ENCODE data around the gene TPST1. TPM values are rescaled to one million over a fixed set of nuclear protein-coding genes. Genes with fewer than 3 reads are reported as not detected.
"Not testable (repeated sequence)": the region's sequence is repeated elsewhere in the genome, so short reads cannot be mapped to it uniquely, and the experiment has no call there.

Gene TPST1
- total RNA-seq, 1 experiment from 2014 or later, result 20.4 TPM

DNA sequence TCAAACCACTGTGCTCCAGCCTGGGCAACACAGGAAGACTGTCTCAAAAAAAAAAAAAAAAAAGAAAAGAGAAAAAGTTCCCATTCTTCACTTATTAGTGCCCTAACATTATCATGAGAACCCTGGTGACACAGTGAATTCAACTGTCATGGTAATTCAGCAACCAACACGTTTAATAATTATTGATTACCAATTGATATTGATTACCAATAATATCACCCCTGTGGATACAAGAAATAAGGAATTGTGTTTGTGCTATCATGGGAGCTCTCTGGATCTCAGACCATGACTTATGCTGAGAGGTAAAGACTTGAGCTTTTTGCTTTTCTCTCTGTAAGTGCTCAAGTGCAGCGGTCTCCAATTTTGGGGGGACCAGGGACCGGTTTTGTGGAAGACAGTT lies 195.3 kb downstream of the TPST1 start:
- H3K36me3 ChIP-seq (replicated peaks; ENCODE audit: control insufficient read depth, insufficient read depth, low read length), result no peaks in the 10 kb centered on the region
- no peak for DNase-seq
- no peak overlapping the region for H3K4me3 ChIP-seq (ENCODE audit: insufficient read depth, low read depth, low read length)
- H3K27me3 ChIP-seq (ENCODE audit: control insufficient read depth, insufficient read depth, low read length), result no peaks in the 10 kb centered on the region

DNA sequence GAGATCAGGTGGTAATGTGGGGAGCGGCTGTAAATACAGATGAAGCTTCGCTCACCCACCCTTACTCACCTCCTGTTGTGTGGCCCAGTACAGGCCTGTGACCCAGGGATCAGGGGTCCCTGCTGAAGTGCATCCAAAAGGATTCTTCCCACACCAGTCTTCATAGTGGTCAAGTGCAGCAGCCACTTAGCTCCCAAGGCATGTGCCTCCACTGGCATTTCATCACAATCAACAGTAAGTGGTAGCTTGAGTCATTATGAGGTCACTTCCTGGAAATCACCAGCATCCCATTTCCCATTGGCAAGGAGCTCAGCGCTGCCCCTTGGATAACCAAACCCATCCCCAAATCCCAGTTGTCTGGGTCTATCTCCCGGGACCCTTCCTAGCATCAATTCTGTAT lies 196.0 kb downstream of the TPST1 start:
- not testable (repeated sequence) for H3K36me3 ChIP-seq (replicated peaks; ENCODE audit: control insufficient read depth, insufficient read depth, low read length); H3K27me3 ChIP-seq (ENCODE audit: control insufficient read depth, insufficient read depth, low read length); DNase-seq; H3K4me3 ChIP-seq (ENCODE audit: insufficient read depth, low read depth, low read length)

DNA sequence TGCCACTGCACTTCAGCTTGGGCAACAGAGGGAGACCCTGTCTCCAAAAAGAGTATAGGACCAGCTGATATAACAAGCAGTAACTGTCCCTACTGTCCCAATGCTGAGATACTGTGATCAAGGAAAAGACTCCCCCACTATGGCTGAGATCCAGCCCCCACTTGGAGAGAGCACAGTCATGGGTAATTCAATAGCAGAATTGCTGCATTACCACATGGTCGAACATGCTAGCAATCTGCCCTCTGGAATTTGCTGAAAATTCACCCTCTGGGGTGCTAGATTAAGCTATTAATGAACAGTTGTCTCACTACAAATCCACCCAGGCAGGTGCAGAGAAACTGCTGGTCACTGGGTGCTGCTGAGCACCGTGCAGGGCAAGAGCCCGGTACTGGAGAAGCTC lies 196.8 kb downstream of the TPST1 start:
- not testable (repeated sequence) for H3K27me3 ChIP-seq (ENCODE audit: control insufficient read depth, insufficient read depth, low read length); H3K36me3 ChIP-seq (replicated peaks; ENCODE audit: control insufficient read depth, insufficient read depth, low read length); H3K4me3 ChIP-seq (ENCODE audit: insufficient read depth, low read depth, low read length); DNase-seq

DNA sequence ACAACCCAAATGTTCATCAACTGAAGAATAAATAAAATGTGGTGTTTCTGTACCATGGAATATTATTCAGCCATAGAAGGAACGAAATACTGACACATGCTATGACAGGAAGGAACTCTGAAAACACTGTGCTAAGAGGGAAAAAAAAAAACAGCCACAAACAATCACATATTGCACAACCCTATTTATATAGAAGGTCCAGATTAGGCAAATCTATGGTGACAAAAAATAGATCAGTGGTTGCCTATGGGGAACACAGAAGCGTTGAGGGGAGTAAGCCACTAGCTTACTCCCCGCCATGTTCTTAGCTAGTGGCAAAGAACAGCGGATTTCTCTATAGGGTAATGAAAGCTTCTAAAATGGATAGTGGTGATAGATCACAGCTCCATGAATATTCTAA lies 198.4 kb downstream of the TPST1 start:
- no peaks in the 10 kb centered on the region for H3K27me3 ChIP-seq (ENCODE audit: control insufficient read depth, insufficient read depth, low read length)
- no peak for DNase-seq
- no peaks in the 10 kb centered on the region for H3K36me3 ChIP-seq (replicated peaks; ENCODE audit: control insufficient read depth, insufficient read depth, low read length)
- no peak overlapping the region for H3K4me3 ChIP-seq (ENCODE audit: insufficient read depth, low read depth, low read length)

DNA sequence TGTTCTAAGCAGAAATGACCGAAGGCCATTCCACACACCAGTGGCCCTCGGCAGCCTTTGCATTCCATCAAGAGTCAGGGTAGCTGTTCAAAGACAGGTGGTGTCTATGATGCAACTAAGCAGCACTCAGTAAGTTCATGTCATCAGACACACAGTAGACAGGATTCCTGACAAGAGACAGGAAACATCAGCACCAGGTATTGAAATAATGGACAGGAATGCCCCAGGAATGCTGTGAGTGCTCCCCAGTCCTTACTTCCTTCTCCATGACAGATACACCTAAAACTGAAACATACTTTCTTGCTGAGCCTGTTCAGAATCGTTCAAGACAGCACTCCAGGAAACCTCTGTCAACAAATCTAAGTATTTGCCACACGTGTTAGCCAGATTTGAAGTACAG lies 204.4 kb downstream of the TPST1 start:
- Histone ChIP-seq H3K4me3 (ENCODE audit: insufficient read depth, low read depth, low read length) (no peak overlapping the region), H3K27me3 (ENCODE audit: control insufficient read depth, insufficient read depth, low read length) (peaks cover 5% of the 10 kb centered on the region), H3K36me3 (replicated peaks; ENCODE audit: control insufficient read depth, insufficient read depth, low read length) (no peaks in the 10 kb centered on the region)
- DNase-seq, result no peak

Other genes starting within 250 kb of the TPST1 start
- gene GUSB, start 223.1 kb upstream of the TPST1 start, total RNA-seq (2014; rRNA removed; shearing (Covaris generic)), result 33.1 and 37.5 TPM in 2 replicates
- gene ASL, start 129.5 kb upstream of the TPST1 start, total RNA-seq (2014; rRNA removed; shearing (Covaris generic)), result 30.0 and 34.4 TPM in 2 replicates
- gene CRCP, start 90.5 kb upstream of the TPST1 start, total RNA-seq (2014; rRNA removed; shearing (Covaris generic)), result 25.8 and 30.5 TPM in 2 replicates

Measured in H7 (cell line).